PC-3 (cell line): ENCODE data around the gene DENR. TPM values are rescaled to one million over a fixed set of nuclear protein-coding genes. Genes with fewer than 3 reads are reported as not detected.
A peak's percentile ranks its signal among the peaks of the same experiment; 100 is the strongest.

Source experiments
- ATAC-seq: fragments of 200-7000 bp; cut with Tn5 transposase; 2 replicates; pipeline ENCODE4 v1.9.1; 2020; ENCODE audit warnings: mild to moderate bottlenecking, moderate library complexity
- BruUV-seq: library from RNA; stranded (reverse); fragments of 400-500 nt; replicated peaks from 2 replicates; lab custom pipeline; 2021; lab: Mats Ljungman, UMichigan
- CTCF ChIA-PET: fragments of 300-600 bp; sonication (Branson Sonifier 250); formaldehyde crosslinking; loops from one replicate; lab custom pipeline; 2022; ENCODE audit warnings: antibody characterized with exemption; lab: Charles Lee
- POLR2A ChIA-PET: fragments of 300-600 bp; sonication (Branson Sonifier 250); formaldehyde crosslinking; loops from one replicate; lab custom pipeline; 2022; ENCODE audit warnings: antibody characterized with exemption; ENCODE audit not compliant: unreplicated experiment; lab: Charles Lee
- DNase-seq: peaks from one replicate; pipeline ENCODE4 v3.0.0-alpha.2; 2015
- H2AFZ ChIP-seq: fragments of 300-600 bp; sonication (generic); 2 replicates; pipeline ENCODE4 v1.6.0; 2016; ENCODE audit warnings: antibody characterized with exemption, low read length
- H3F3A ChIP-seq: fragments of 300-600 bp; sonication (generic); one replicate; pipeline ENCODE4 v1.6.0; 2017; ENCODE audit warnings: antibody characterized with exemption, low read length, control low read depth, mild to moderate bottlenecking; ENCODE audit not compliant: unreplicated experiment
- H3K27ac ChIP-seq: fragments of 300-600 bp; sonication (generic); 2 replicates; pipeline ENCODE4 v1.5.1; 2016; ENCODE audit warnings: mild to moderate bottlenecking, low read length
- H3K27me3 ChIP-seq: fragments of 300-600 bp; sonication (generic); 2 replicates; pipeline ENCODE4 v1.6.1; 2016; ENCODE audit warnings: low read length, mixed read lengths
- H3K36me3 ChIP-seq: fragments of 300-600 bp; sonication (generic); 2 replicates; pipeline ENCODE4 v1.6.1; 2016; ENCODE audit warnings: low read depth, mixed run types, low read length, mixed read lengths
- H3K4me1 ChIP-seq: fragments of 300-600 bp; sonication (generic); 2 replicates; pipeline ENCODE4 v1.5.1; 2016; ENCODE audit warnings: low read length; ENCODE audit not compliant: insufficient read depth
- H3K4me2 ChIP-seq: fragments of 300-600 bp; sonication (generic); 2 replicates; pipeline ENCODE4 v1.6.0; 2016; ENCODE audit warnings: low read length
- H3K4me3 ChIP-seq: fragments of 300-600 bp; sonication (generic); 2 replicates; pipeline ENCODE4 v1.5.1; 2016; ENCODE audit warnings: mild to moderate bottlenecking, low read length, mixed read lengths
- H3K79me2 ChIP-seq: fragments of 300-600 bp; sonication (generic); 2 replicates; pipeline ENCODE4 v1.6.1; 2017; ENCODE audit warnings: low read length, mixed read lengths
- H3K9ac ChIP-seq: fragments of 300-600 bp; sonication (generic); 2 replicates; pipeline ENCODE4 v1.6.0; 2016; ENCODE audit warnings: mild to moderate bottlenecking, low read length
- H3K9me2 ChIP-seq: fragments of 300-600 bp; sonication (generic); replicated peaks from 2 replicates; pipeline ENCODE4 v1.6.1; 2016; ENCODE audit warnings: mixed run types, low read length, mixed read lengths
- H3K9me3 ChIP-seq: fragments of 300-600 bp; sonication (generic); 2 replicates; pipeline ENCODE4 v1.6.1; 2016; ENCODE audit warnings: low read length, mixed read lengths
- H4K20me1 ChIP-seq: fragments of 300-600 bp; sonication (generic); 2 replicates; pipeline ENCODE4 v1.6.1; 2016; ENCODE audit warnings: low read length, mixed read lengths
- CTCF ChIP-seq: fragments of 300-600 bp; sonication (generic); conservative IDR thresholded peaks from 2 replicates; pipeline ENCODE4 v1.5.1; 2017; ENCODE audit warnings: antibody characterized with exemption, low read depth, mild to moderate bottlenecking, low read length
- EZH2 ChIP-seq: fragments of 300-600 bp; sonication (generic); IDR thresholded peaks from one replicate; pipeline ENCODE4 v1.6.1; 2017; ENCODE audit warnings: antibody characterized with exemption, mild to moderate bottlenecking, low read length; ENCODE audit not compliant: unreplicated experiment
- EZH2phosphoT487 ChIP-seq: fragments of 300-600 bp; sonication (generic); IDR thresholded peaks from 2 replicates; pipeline ENCODE4 v1.6.1; 2018; ENCODE audit warnings: mild to moderate bottlenecking, antibody characterized with exemption, low read length, borderline replicate concordance
- intact Hi-C: fragments of 100-400 bp; cut with micrococcal nuclease; formaldehyde crosslinking; loops from 2 replicates; pipeline ENCODE4 v1.9.0; 2023
- total RNA-seq: library from RNA; depleted of rRNA; stranded (reverse); fragments of >200 nt; gene quantifications from 2 replicates; pipeline ENCODE4 v1.2.3, GENCODE V29; 2014

The DENR gene
- total RNA-seq, 1 experiment from 2014 or later: 91.9 TPM

GRCh38 chr12:122729583-122730214, 22.9 kb upstream of the DENR start:
- Histone ChIP-seq H2AFZ (peak overlapping the region; percentile 91), H3K4me3 (peak overlapping the region; percentile 69)
- POLR2A ChIA-PET: no interaction called here

GRCh38 chr12:122730215-122731014, 22.2 kb upstream of the DENR start, which contains the start of gene HCAR1:
Gene HCAR1, minus strand, starts transcription at chr12:122730844. Its CDS starts 505 bp downstream, at chr12:122730339.
- Histone ChIP-seq H2AFZ (peak within 1 kb of the TSS; percentile 91), H3K9ac (peak within 1 kb of the TSS; percentile 69), H3K79me2 (peaks cover 24% of the 10 kb centered on the region), H3K9me2 (no peaks in the 10 kb centered on the region), H3K36me3 (no peaks in the 10 kb centered on the region), H3K27ac (peak within 1 kb of the TSS; percentile 58), H3K4me1 (peaks cover 47% of the 10 kb centered on the region), H3K4me2 (peak within 1 kb of the TSS; percentile 82), H3K27me3 (no peaks in the 10 kb centered on the region), H3F3A (no peaks in the 10 kb centered on the region), H4K20me1 (no peaks in the 10 kb centered on the region), H3K9me3 (no peaks in the 10 kb centered on the region), H3K4me3 (peak within 1 kb of the TSS; percentile 69)
- BruUV-seq: TSS peak; percentile 42
- ChIA-PET POLR2A (interaction anchor here (0.6 kb wide), 1 partner anchor 229 kb away, joined by 5 read pairs; the partner anchor contains the start of gene ZCCHC8), CTCF (interaction anchor here (0.6 to 1.0 kb wide), 2 partner anchors 89 to 92 kb away, joined by 4 to 10 read pairs; no protein-coding TSS in a partner anchor)
- peak; percentile 61 for ATAC-seq
- peak; percentile 66 for DNase-seq
- intact Hi-C loops: loop anchor here (5.0 kb wide), 1 partner anchor 93 kb away; no protein-coding TSS in a partner anchor
- TF ChIP-seq EZH2phosphoT487 (no peak), CTCF (no peak), EZH2 (no peak)

More at GRCh38 chr12:122729583-122730214, 22.9 kb upstream of the DENR start:
- intact Hi-C loops: loop anchor here (5.0 kb wide), 2 partner anchors 52 to 92 kb away; no protein-coding TSS in a partner anchor
- Histone ChIP-seq H3K9me3 (no peaks in the 10 kb centered on the region), H3K9ac (peak overlapping the region; percentile 69), H3F3A (no peaks in the 10 kb centered on the region), H4K20me1 (no peaks in the 10 kb centered on the region), H3K4me1 (peaks cover 52% of the 10 kb centered on the region), H3K36me3 (no peaks in the 10 kb centered on the region), H3K27me3 (no peaks in the 10 kb centered on the region), H3K79me2 (peaks cover 24% of the 10 kb centered on the region), H3K9me2 (no peaks in the 10 kb centered on the region), H3K4me2 (peak overlapping the region; percentile 82), H3K27ac (peak overlapping the region; percentile 58; the same call in 1 of the 2 replicates)
- DNase-seq (no peak), ATAC-seq (no peak; the same call in 1 of the 2 replicates)
- BruUV-seq: no TSS peak
- CTCF ChIA-PET: no interaction called here
- TF ChIP-seq EZH2 (no peak), CTCF (no peak), EZH2phosphoT487 (no peak)
